Measurements from ENCODE around the gene CD300H. TPM values are rescaled to one million over a fixed set of nuclear protein-coding genes. Genes with fewer than 3 reads are reported as not detected.

Gene CD300H
- polyA plus RNA-seq, 1 experiment = not detected

DNA sequence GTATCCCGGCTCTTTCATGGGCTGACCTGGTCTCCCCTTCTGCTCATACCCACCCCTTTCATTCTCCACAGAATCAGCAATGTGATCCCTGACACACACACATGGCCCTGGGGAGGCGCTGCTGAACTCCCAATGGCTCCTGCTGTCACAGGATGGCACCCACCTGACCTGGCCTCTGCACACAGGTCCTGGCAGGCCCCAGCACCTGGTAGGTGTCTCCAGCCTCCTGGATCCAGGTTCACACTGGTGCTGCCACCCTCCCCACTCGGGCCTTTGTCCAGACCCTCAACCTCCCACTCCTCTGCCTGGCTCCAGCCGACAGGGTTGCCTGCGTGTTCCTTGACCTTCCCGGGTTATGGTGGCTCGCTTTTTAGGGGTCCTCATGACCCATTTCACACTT lies 20.0 kb downstream of the CD300H start:
- ChIA-PET CTCF (no interaction called here), POLR2A (no interaction called here)
- TF ChIP-seq, protein P1, sequence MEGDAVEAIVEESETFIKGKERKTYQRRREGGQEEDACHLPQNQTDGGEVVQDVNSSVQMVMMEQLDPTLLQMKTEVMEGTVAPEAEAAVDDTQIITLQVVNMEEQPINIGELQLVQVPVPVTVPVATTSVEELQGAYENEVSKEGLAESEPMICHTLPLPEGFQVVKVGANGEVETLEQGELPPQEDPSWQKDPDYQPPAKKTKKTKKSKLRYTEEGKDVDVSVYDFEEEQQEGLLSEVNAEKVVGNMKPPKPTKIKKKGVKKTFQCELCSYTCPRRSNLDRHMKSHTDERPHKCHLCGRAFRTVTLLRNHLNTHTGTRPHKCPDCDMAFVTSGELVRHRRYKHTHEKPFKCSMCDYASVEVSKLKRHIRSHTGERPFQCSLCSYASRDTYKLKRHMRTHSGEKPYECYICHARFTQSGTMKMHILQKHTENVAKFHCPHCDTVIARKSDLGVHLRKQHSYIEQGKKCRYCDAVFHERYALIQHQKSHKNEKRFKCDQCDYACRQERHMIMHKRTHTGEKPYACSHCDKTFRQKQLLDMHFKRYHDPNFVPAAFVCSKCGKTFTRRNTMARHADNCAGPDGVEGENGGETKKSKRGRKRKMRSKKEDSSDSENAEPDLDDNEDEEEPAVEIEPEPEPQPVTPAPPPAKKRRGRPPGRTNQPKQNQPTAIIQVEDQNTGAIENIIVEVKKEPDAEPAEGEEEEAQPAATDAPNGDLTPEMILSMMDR (IDR thresholded peaks at IDR 0.05; ENCODE audit: low read depth, low read length) = no peak
- H3K9me3 ChIP-seq (ENCODE audit: control insufficient read depth, insufficient read depth, low read length) = peaks cover 3% of the 10 kb centered on the region; the same call in 1 of the 2 replicates
- H3K27ac ChIP-seq (ENCODE audit: low read depth, low read length) = no peak overlapping the region
- DNase-seq (ENCODE audit: low read depth, low spot score) = no peak
- H3K4me3 ChIP-seq (ENCODE audit: low read depth, low read length) = no peak overlapping the region
- H3K27me3 ChIP-seq (ENCODE audit: control insufficient read depth, insufficient read depth, low read length) = no peaks in the 10 kb centered on the region

DNA sequence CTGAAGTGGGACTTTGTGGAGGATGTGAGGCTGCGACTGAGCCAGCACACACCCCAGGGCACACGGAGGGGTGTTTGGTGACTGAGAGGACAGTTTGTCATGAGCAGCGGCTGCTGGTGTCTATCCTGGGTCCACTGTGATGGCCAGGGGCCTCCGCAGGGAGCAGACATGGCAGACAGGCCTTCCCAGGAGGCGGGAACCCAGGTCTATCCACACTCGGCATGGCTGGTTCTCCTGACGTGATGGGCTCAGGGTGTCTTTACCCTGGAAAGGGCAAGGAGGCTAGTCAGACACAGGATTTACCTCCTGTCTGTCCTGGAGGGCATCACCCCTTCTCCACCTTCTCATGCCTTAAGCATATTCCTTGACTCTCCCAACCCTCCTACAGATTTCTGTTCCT lies 20.7 kb downstream of the CD300H start:
- Histone ChIP-seq H3K27me3 (ENCODE audit: control insufficient read depth, insufficient read depth, low read length) (no peaks in the 10 kb centered on the region), H3K4me3 (ENCODE audit: low read depth, low read length) (no peak overlapping the region), H3K9me3 (ENCODE audit: control insufficient read depth, insufficient read depth, low read length) (peaks cover 3% of the 10 kb centered on the region; the same call in 1 of the 2 replicates), H3K27ac (ENCODE audit: low read depth, low read length) (no peak overlapping the region)
- ChIA-PET POLR2A (no interaction called here), CTCF (no interaction called here)
- TF ChIP-seq, protein P1 (IDR thresholded peaks at IDR 0.05; ENCODE audit: low read depth, low read length) = no peak
- DNase-seq (ENCODE audit: low read depth, low spot score) = no peak

DNA sequence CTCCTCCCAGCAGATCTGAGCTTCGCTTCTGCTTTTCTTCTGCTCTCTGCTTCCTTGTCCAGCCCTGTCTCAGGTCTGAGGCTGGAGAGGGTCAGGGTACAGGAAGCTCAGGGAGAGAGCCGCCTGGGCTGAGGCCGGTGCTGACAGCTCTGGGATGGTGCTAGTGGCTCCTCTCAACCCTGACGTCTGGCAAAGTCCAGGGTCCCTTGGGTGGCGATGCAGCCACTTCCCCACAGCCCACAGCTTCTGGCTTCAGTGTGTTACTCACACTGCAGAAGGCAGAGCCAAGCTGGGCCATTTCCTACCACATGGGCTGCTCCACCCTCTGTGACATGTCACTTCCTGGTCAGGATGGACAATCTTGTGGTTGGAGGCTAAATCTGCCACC lies 21.5 kb downstream of the CD300H start, which contains the start of gene CD300C:
CD300C (minus strand) TSS at position 273 of the 388 bp plus-strand sequence. CDS start 333 bp downstream, outside the sequence.
- H3K27ac ChIP-seq (ENCODE audit: low read depth, low read length) = no peak within 1 kb of the TSS
- TF ChIP-seq, protein P1 (IDR thresholded peaks at IDR 0.05; ENCODE audit: low read depth, low read length) = no peak
- no peak within 1 kb of the TSS for H3K4me3 ChIP-seq (ENCODE audit: low read depth, low read length)
- peaks cover 3% of the 10 kb centered on the region; the same call in 1 of the 2 replicates for H3K9me3 ChIP-seq (ENCODE audit: control insufficient read depth, insufficient read depth, low read length)
- CTCF ChIA-PET = no interaction called here
- POLR2A ChIA-PET = no interaction called here
- no peaks in the 10 kb centered on the region for H3K27me3 ChIP-seq (ENCODE audit: control insufficient read depth, insufficient read depth, low read length)
- DNase-seq (ENCODE audit: low read depth, low spot score) = no peak

DNA sequence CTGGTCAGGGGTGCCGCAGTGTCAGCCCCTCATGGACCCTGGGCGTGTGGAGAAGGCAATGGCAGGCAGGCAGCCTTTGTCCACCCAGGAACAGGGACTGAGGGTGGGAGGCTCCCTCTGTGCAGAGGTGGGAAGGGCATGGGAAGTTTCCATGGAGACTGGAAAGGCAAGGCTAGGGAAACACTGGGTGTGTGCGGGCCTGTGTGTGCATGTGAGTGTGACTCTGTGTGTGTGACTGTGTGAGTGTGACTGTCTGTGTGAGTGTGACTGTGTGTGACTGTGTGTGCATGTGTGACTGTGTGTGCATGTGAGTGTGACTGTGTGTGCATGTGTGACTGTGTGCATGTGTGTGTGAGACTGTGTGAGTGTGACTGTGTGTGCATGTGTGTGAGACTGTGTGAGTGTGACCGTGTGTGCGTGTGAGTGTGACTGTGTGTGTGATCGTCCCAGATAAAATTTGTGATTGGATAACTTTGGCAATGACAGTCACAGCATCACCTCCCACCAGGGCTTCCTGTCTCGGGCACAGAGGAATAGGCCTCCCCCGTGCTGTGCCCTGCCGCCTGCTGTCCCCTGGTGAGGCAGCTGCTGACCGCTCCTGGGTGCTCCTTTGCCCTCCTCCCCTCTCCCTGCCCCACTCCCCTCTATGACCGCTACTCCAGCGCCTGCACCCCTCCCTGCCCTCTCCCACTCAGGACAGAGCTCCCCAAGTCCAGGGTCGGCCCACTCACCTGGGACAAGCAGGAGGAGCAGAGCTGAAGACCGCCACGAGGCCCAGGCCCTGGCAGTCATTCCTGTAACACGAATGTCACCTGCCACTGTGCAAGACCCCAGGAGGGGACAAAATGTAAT lies 22.1 kb downstream of the CD300H start:
- ChIA-PET POLR2A (no interaction called here), CTCF (no interaction called here)
- no peaks in the 10 kb centered on the region; the same call in 1 of the 2 replicates for H3K9me3 ChIP-seq (ENCODE audit: control insufficient read depth, insufficient read depth, low read length)
- TF ChIP-seq, protein P1 (IDR thresholded peaks at IDR 0.05; ENCODE audit: low read depth, low read length) = no peak
- no peak overlapping the region for H3K27ac ChIP-seq (ENCODE audit: low read depth, low read length)
- no peaks in the 10 kb centered on the region for H3K27me3 ChIP-seq (ENCODE audit: control insufficient read depth, insufficient read depth, low read length)
- H3K4me3 ChIP-seq (ENCODE audit: low read depth, low read length) = no peak overlapping the region
- no peak for DNase-seq (ENCODE audit: low read depth, low spot score)
